NCI-H2029 (cell line): Measurements from ENCODE around the gene FARP1.
"Not testable (repeated sequence)": the region's sequence is repeated elsewhere in the genome, so short reads cannot be mapped to it uniquely, and the experiment has no call there.

ENCODE experiments used
- DNase-seq: peaks from one replicate; lab custom pipeline; 2025; lab: John Stamatoyannopoulos, UW

Gene FARP1

DNA sequence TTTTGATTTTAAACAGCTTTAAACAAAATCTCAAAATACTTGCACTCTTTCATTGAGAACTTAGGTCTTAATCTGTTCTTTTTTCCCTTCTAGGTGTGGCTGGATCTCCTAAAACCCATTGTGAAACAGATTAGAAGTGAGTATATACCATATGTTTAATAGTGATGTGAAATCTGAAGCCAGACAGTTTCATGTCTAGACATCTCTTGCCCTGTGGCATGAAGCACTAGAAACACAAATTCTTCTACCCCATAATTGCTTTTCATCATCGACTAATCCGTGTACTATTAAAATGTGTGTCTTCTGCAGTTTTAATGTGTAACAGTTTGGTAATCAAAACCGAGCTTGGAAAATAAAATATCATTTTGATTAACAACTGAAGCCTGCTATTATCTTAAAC lies 222.4 kb downstream of the FARP1 start:
- DNase-seq: no peak

DNA sequence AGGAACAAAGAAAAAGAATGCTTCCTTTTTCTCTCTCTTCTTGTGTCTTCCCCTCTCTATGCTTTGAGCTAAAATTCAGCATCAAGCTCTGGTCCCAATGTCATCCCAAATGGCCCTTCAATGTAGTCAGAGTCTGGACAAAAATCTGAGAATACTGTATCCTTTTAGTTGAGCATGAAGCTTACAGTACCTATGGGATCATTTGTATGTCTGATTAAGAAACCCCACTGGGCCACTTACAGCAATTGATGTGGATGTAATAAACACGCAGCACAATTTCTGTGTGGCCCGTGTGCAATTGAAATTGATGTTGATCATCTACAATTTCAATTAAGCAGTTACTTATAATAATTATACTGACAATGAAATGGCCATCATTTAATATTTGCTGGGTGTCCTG lies 223.1 kb downstream of the FARP1 start:
- no peak for DNase-seq

DNA sequence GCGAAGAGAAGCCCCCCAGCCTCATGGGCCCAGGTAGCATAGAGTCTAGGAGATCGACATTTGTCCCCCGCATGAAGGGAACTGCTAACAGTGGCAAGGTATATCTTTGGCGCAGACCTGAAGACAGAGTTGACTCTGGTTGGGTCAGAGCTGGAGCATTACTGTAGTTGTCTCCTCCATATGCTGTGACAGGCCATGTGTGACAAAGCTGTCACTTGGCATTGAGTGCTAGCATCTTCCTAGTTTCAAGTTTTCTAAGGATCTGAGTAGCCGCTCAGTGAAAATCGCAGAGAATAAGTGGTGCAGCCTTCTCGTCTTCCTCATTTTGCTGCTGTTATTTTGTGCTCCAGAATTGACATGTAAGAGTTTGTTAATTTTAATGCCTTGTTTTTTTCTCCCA lies 223.5 kb downstream of the FARP1 start:
- no peak for DNase-seq

DNA sequence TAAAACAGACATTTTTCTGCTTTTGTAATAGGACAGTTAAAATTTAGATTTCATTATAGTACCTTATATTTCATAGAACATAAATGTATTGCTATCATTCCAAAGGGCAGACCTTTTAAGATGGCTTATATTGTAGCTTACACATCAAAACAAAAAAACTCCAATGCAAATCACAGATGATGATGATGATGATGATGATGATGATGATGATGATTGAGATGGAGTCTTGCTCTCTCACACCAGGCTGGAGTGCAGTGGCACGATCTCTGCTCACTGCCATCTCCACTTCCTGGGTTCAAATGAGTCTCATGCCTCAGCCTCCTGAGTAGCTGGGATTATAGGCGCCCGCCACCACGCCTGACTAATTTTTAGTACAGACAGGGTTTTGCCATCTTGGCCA lies 224.1 kb downstream of the FARP1 start:
- DNase-seq: no peak

DNA sequence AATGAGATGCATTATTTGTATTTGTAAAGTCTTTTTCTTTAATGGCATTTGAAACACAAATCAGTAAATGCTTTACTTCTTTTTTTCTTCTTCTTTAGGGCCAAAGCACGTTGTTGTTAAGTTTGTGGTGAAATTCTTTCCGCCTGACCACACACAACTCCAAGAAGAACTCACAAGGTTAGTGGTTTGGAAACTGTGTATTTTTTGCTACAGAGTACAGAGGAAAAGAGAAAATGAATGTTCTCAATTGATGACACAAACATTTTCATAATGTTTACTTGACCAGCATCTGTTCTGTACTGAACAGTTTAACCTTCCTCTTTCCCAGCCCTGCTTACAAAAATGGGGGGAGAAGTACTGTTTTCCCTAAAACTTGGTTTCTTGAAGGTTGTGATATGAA lies 225.1 kb downstream of the FARP1 start:
- DNase-seq: no peak

DNA sequence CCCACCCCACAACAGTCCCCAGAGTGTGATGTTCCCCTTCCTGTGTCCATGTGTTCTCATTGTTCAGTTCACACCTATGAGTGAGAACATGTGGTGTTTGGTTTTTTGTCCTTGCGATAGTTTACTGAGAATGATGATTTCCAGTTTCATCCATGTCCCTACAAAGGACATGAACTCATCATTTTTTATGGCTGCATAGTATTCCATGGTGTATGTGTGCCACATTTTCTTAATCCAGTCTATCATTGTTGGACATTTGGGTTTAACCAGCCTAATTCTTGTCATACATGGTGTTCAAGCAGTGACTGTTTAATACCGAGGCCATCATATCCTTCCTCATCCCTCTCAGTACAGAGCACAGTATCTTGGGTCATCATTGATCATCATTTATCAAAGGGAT lies 226.6 kb downstream of the FARP1 start:
- DNase-seq: not testable (repeated sequence)

DNA sequence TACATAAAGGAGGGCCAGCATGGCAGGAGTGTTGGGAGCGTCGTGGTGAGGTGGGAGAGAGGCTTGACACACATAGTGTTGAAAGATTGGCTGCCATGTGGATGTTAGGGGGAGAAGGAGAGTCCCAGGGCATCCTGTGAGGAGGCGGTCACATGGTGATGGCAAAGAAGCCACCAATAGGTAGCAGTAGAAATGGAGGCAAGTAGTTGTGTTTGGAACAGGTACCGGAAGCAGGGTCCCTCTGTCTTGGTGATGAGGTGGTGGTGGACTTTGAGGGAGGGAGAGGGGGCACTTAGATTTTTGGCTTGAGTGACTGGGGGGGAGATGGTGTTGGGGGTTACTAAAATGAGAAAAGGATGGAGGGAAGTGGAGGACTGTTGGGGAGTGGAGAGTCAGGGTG lies 227.4 kb downstream of the FARP1 start:
- DNase-seq: no peak

DNA sequence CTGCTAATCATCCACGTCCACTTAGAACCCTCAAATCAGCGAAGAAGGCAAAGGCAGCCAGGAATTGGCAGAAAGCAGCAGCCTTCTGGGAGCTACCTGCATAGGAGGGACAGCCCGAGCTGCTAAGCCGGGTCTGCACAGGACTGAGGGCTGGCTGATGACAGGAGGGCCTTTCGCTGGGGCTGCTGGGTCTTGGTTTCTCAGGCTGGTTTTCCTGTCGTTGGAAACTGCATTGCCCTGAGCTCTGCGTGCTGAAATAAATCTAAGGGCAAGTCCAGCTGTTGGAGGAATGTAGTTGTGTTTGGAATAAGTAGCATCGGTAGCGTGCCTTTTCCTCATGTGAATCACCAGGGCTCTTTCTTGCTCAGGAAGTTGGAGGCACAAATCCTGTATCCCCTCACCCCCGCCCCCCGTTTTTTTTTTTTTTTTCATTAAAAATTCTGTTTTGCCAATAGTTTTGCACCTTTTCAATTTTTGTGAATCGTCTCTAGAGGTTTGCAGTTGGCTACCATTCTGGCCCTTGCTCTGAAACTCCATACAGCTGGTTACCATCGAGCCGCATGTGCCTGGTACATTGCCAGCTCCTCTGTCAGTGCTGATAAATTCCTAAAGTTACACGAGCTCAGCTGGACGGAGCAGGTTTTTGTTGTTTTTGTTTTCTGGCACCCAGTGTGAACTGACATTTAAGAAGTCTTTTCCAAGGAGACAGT lies 228.1 kb downstream of the FARP1 start:
- DNase-seq: no peak

DNA sequence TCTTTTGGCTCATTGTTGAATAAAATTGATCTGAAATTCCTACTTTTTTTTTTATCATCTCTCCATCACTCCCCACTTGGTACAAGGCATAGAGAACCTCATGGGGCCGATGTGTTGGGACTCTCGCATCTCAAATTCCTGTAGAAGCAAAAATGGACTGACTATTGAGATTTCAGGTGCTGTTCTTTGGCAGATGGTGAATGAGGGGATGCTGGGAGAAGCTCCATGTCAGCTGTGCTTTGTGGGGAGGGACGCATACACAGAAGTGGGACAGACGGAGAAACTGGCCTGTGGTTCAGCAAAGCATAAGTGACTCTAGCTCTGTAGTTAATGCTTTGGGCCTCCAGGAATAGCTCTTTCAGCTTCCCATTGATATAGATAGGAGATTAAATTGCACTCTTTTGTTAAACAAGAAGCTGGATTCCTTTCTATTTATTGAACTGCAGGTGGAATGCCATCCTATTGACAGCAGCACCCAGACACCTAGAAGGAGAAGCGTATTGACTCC lies 228.7 kb downstream of the FARP1 start:
- no peak for DNase-seq

DNA sequence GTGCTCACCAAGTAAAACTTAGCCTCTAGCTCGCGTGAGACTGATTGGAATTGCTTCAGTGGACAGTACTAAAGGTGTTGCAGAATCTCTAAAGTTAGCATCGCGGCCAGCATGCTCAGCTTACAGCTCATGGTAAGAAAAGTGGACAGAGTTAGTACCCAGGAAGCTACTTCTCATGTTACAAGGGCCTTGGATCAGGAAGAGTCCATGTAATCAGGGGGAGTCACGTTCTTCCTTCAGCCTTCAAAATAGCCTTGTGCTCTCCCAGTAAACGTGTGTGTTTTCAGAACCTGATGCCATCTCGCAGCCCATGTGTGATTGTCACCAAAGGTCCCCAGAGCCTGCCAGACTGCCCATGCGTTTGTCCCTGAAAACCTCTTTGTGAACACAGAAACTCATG lies 230.0 kb downstream of the FARP1 start:
- DNase-seq: peak; percentile 41

DNA sequence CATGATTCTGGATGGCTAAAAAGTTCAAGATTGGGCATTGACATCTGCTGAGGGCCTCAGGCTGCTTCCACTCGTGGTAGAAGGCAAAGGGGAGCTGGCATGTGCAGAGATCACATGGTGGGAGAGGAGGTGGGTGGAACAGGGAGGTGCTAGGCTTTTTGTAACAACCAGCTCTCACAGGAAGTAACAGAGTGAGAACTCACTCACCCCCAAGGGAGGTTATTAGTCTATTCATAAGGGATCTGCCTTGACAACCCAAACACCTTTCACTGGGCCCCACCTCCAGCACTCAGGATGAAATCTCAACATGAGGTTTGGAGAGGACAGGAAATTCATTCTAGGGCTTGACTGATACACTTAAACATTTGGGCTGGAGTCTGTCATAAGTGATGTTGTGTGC lies 231.9 kb downstream of the FARP1 start:
- no peak for DNase-seq

DNA sequence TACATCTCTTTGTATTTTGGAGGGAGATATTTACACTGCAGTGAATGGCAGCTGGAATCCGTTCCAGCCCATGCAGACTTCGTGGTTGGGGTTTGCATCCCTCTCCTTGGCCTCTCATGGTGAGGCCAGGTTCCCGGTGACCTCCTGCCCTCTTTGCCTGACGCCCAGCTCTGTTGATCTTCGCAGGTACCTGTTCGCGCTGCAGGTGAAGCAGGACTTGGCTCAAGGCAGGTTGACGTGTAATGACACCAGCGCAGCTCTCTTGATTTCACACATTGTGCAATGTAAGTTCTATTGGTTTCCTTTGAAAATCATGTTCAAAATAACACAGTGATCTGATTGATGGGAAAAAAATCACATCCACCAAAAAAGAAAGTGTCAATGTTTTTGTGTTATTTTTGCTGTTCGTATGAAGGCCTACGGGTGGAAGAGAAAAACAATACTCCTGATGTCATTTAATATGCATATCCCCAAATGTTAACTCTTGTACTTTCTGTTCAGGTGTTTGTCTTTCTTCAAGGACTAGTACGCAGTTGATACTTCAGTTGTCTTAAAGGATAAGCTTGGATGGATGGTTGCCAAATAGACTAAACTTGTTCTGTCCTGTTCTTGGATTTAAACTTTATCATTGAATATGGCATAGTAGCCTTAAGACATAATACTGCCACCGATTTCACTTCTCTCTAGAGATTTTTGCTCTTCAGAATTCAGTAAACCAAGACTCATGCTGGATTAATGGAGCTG lies 234.9 kb downstream of the FARP1 start:
- no peak for DNase-seq

DNA sequence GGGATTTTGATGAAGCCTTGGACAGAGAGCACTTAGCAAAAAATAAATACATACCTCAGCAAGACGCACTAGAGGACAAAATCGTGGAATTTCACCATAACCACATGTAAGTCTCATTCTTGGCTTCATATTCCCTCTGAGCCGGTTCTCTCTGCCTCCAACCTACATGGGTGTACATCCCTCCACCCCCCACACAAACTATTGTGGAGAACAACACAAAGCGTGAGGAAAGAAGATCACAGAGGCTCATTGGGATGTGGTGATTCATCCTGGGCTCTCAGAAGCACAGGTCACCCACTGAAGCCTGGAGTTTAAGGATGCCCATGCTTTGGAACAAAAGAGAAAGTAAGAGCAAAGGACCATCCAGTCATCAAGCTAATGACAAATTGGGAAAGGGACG lies 241.8 kb downstream of the FARP1 start:
- DNase-seq: no peak

DNA sequence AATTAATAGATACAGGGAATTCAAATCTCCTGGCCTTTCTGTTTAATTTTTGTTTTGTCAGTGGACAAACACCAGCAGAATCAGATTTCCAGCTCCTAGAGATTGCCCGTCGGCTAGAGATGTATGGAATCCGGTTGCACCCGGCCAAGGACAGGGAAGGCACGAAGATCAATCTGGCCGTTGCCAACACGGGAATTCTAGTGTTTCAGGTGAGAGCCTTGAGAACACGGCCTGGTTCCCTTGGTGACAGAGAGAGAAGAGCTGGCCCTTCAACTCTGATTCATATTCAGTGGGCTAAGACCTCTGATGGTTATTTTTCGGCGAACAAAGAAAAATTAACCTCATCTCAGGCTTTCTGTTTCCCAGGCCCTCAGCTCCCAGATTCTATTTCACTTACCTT lies 242.7 kb downstream of the FARP1 start:
- DNase-seq: peak; percentile 21

DNA sequence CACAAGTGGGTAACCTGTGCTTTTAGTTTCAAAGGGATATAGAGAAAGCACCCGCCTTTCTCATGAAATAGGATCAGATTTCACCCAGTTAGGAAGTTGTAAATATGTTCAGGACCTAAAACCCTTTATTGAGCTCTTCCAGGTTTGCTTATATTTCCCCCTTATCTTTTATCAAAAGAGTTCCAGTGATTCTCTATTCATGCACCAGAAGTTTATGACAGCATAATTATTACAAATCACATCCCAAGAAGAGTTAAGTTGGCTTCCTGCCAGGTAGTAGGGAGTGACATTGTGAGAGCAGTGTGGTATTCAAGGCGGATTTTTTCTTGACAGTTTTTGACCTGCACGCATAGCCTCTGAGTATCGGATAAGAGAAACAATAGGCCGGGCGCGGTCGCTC lies 243.7 kb downstream of the FARP1 start:
- no peak for DNase-seq

DNA sequence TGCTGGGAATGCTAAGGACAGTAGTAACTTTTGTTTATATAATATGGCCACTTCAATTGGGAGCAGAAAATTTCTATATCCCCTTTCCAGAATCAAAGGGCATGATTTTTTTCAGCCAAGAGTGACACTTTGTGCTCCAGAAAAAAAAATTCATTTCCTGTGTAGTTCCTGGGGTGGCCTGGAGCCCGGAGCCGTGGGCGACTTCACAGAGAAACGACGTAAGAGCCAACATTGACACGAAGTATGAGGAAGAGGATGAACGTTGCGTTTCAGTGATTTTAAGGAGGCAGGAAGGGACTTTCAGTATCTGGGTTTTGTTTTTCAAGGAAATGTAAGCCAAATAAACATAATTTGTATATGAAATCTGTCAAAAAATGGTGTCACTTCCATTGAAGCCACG lies 246.4 kb downstream of the FARP1 start:
- no peak for DNase-seq

DNA sequence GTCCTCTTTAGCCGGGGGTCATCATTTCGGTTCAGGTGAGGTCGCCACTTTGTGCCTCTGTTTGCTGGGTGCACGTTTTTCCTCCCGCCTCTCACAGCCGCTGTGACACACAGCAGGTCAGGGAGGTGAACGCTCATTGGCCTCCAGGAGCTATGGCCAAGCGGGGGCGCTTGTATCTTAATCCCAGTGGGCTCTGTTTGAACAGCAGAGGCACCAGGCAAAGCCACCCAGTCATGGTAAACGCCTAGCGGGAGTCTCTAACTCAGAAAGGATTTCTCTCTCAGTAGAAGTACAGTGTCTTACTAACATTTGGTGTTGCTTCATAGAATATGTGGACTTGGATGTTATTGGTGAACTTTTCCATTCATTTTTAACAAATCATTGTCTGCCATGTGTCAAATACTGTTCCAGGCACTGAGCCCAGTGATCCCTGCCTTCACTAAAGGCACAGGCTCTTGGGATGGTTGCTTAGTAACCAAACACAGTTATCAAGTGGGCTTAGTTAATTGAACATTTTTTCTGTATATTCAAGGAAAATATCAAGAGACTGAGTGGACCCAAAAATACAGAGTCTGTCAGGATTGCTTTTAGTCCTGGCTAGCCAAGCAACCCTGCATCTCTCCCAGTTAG lies 247.3 kb downstream of the FARP1 start:
- DNase-seq: no peak

DNA sequence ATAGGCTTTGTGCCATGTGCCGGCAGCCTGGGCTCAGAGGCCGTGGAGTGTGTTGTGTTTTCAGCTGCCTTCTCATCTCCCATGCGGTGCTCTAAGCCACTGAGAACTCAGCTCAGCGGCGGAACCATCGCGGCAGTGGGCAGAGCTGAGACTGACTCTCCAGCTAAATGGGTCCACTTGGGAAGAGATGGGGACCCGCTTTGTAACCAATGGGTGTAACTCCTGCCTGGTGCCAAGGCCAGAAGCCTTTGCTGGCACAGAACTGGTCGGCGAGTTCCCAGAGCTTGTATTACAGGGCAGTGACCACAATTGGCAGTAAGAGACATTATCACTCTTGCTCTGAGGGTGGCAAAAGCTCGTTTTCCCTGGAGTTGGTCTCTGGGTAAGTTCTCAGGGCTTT lies 251.0 kb downstream of the FARP1 start:
- DNase-seq: no peak

DNA sequence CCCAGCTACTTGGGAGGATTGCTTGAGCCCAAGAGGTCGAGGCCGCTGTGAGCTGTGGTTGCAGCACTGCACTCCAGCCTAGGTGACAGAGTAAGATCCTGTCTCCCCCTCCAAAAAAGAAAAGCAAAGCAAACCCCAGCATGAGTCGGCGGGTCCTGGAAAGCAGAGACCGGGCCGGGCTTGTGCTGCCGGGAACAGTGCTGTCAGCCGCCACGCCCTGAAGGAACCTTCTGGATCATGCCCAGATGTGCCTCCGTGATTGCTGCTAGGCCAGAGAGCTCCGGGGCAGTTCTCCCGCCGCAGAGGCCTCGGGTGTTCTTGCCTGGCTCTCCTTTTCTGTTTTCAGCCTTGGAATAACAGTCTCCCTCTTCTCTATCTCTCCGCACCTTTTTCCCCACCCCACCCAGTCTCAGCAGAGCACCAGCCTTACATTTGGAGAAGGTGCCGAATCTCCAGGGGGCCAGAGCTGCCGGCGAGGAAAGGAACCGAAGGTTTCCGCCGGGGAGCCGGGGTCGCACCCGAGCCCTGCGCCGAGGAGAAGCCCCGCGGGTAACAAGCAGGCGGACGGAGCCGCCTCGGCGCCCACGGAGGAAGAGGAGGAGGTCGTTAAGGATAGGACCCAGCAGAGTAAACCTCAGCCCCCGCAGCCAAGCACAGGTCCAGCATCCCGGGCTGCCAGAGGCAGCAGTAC lies 252.1 kb downstream of the FARP1 start:
- DNase-seq: no peak

DNA sequence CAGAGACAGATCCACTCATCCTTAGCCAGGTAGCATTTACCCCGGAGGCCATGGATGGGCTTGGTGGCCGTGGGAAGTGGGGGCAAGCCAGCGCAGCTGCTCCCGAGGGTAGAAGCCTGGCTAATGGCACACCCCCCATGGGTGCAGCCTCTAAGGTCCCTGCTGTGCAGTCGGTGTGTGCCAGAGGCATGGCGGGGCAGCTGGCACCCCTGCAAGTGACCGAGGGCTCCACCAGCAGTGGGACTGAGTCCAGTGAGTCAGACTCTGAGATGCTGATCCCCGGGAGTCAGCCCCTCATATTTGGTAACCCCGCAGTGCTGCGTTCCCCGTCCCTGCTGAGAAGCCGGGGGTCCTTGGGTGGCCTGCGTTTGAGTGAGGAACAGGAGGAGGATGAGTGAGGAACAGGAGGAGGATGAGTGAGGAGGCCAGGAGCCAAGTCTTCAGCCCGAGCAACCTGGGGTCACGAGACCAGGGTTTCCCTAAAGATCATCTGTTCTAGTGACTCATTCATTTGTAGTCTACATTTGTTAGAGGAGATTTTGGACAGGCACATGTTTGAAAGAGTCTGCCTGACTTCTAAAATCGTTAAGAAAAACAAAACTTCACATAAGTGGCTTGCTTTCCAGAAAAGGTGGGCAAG lies 253.3 kb downstream of the FARP1 start:
- DNase-seq: no peak

DNA sequence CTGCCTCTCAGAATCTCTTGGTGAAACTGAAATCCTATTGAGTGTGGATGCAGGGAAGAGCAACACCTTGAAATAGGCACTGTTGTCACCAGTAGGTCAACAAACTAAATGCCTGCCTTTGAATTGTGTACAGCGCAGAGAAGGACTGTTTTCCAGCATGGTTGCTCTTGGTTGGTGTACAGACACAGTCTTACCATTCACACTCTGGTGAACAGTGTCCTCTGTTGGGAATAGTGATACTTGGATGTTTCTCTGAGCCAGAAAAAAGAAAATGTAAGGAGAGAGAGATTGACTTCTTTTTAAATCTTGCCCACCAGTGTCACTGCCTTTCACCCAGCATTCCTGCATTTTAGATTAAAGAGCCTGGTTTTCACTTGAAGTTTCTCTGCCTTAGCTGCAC lies 254.3 kb downstream of the FARP1 start:
- no peak for DNase-seq

DNA sequence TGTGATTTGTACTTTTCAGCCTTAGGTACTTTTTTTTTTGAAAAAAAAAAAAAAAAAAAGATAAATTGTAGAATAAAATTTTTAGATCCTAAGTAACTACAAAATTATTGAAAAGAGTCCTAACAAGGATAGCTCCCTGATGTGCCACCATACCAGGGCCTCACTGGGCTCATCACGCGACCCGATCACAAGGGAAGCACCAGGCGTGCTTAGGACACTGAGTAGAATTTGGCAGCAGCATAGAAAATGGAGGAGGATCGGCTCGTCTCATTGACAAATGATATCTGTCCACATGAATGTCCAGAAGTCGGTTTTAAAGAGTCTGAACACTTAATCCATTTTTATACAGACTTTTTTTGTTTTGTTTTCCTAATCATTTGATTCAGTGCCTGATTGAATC lies 255.0 kb downstream of the FARP1 start:
- DNase-seq: no peak
